ENCODE data around the gene FAF1. TPM values are rescaled to one million over a fixed set of nuclear protein-coding genes. Genes with fewer than 3 reads are reported as not detected.

Gene FAF1
- total RNA-seq, 1 donor from 2014 or later = 52.7 TPM

DNA sequence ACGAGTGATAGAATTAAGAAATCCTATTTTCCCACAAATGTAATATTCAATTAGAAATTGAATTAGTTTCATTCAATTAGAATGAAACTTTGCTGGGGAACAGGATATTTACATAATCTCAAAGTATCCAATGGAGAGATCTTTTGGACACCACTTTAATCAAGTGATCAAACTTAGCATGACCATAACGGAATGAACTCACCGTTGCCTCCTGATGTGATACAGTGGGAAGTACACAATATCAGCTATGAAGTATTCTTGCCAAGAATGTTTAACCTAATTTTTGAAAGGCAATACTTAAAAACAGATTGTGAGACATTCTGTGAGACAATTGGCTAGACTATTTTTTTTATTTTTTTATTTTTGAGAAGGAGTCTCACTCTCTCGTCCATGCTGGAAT lies 26.6 kb upstream of the FAF1 start:
- Histone ChIP-seq H3K36me3 (ENCODE audit: control insufficient read depth, insufficient read depth, low read length) (no peaks in the 10 kb centered on the region), H3K27me3 (ENCODE audit: control insufficient read depth, insufficient read depth, low read length) (no peaks in the 10 kb centered on the region), H3K4me3 (ENCODE audit: low read depth, low read length) (no peak overlapping the region)
- FAIRE-seq (no peak), DNase-seq (ENCODE audit: low read depth) (no peak)
- TF ChIP-seq, protein P1, sequence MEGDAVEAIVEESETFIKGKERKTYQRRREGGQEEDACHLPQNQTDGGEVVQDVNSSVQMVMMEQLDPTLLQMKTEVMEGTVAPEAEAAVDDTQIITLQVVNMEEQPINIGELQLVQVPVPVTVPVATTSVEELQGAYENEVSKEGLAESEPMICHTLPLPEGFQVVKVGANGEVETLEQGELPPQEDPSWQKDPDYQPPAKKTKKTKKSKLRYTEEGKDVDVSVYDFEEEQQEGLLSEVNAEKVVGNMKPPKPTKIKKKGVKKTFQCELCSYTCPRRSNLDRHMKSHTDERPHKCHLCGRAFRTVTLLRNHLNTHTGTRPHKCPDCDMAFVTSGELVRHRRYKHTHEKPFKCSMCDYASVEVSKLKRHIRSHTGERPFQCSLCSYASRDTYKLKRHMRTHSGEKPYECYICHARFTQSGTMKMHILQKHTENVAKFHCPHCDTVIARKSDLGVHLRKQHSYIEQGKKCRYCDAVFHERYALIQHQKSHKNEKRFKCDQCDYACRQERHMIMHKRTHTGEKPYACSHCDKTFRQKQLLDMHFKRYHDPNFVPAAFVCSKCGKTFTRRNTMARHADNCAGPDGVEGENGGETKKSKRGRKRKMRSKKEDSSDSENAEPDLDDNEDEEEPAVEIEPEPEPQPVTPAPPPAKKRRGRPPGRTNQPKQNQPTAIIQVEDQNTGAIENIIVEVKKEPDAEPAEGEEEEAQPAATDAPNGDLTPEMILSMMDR (IDR thresholded peaks at IDR 0.05; ENCODE audit: insufficient read depth, low read length, severe bottlenecking) = no peak

- FAIRE-seq = no peak
- TF ChIP-seq, protein P1 (IDR thresholded peaks at IDR 0.05; ENCODE audit: insufficient read depth, low read length, severe bottlenecking) = no peak
- Histone ChIP-seq H3K27me3 (ENCODE audit: control insufficient read depth, insufficient read depth, low read length) (no peaks in the 10 kb centered on the region), H3K36me3 (ENCODE audit: control insufficient read depth, insufficient read depth, low read length) (no peaks in the 10 kb centered on the region), H3K4me3 (ENCODE audit: low read depth, low read length) (no peak overlapping the region)
- DNase-seq (ENCODE audit: low read depth) = no peak
Observed at GRCh38 chr1:50985094-50985493, 25.0 kb upstream of the FAF1 start.

- TF ChIP-seq, protein P1 (IDR thresholded peaks at IDR 0.05; ENCODE audit: insufficient read depth, low read length, severe bottlenecking) = no peak
- FAIRE-seq (no peak), DNase-seq (ENCODE audit: low read depth) (no peak)
- Histone ChIP-seq H3K4me3 (ENCODE audit: low read depth, low read length) (no peak overlapping the region), H3K36me3 (ENCODE audit: control insufficient read depth, insufficient read depth, low read length) (no peaks in the 10 kb centered on the region), H3K27me3 (ENCODE audit: control insufficient read depth, insufficient read depth, low read length) (no peaks in the 10 kb centered on the region)
Observed at GRCh38 chr1:50983219-50983802, 23.2 kb upstream of the FAF1 start.

DNA sequence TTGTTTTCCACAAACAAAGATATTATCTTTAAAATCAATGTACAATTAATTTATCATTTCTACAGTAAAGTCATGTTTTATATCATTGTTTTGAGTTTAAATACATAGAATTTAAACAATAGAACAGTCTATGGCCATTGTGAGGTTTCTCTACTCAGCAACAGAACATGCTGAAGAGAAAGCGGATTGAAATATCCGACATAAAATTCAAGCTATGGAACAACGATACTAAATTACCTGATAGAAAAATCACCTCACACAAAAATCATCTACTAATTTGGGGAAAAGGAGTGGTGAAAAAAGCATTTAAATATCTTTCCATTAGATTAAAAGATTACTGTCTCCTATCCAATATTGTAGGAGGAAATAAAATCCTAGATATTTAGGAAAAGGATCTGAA lies 22.5 kb upstream of the FAF1 start:
- Histone ChIP-seq H3K4me3 (ENCODE audit: low read depth, low read length) (no peak overlapping the region), H3K27me3 (ENCODE audit: control insufficient read depth, insufficient read depth, low read length) (no peaks in the 10 kb centered on the region), H3K36me3 (ENCODE audit: control insufficient read depth, insufficient read depth, low read length) (no peaks in the 10 kb centered on the region)
- FAIRE-seq (no peak), DNase-seq (ENCODE audit: low read depth) (no peak)
- TF ChIP-seq, protein P1 (IDR thresholded peaks at IDR 0.05; ENCODE audit: insufficient read depth, low read length, severe bottlenecking) = no peak

- no peak for FAIRE-seq
- H3K27me3 ChIP-seq (ENCODE audit: control insufficient read depth, insufficient read depth, low read length) = no peaks in the 10 kb centered on the region
- H3K36me3 ChIP-seq (ENCODE audit: control insufficient read depth, insufficient read depth, low read length) = no peaks in the 10 kb centered on the region
- TF ChIP-seq, protein P1 (IDR thresholded peaks at IDR 0.05; ENCODE audit: insufficient read depth, low read length, severe bottlenecking) = no peak
- H3K4me3 ChIP-seq (ENCODE audit: low read depth, low read length) = no peak overlapping the region
- no peak for DNase-seq (ENCODE audit: low read depth)
Observed at GRCh38 chr1:50981741-50982140, 21.7 kb upstream of the FAF1 start.

DNA sequence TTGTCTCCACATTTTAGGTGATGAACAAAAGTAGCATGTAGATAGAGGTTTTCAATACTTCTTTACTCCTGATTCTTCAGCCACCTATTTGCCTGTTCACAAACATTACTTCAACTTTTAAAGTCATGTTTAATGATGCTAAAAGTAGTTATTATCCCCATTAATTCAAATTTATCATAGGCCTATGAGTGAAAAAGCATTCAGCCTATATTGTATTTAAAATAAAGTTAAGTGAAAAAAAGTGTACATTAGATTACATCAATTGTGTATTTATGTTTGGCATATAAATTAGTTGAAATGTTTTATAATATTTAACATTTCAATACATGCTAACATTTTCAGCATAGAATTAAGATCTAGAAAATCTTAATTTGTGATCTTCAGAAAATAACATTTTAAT lies 20.4 kb upstream of the FAF1 start:
- no peaks in the 10 kb centered on the region for H3K27me3 ChIP-seq (ENCODE audit: control insufficient read depth, insufficient read depth, low read length)
- no peak for FAIRE-seq
- TF ChIP-seq, protein P1 (IDR thresholded peaks at IDR 0.05; ENCODE audit: insufficient read depth, low read length, severe bottlenecking) = no peak

More for the DNA sequence above, 20.4 kb upstream of the FAF1 start:
- DNase-seq (ENCODE audit: low read depth) = no peak
- no peaks in the 10 kb centered on the region for H3K36me3 ChIP-seq (ENCODE audit: control insufficient read depth, insufficient read depth, low read length)
- no peak overlapping the region for H3K4me3 ChIP-seq (ENCODE audit: low read depth, low read length)

Data from bronchial epithelial cell (primary cell).